HG03045 (cell line): Measurements from ENCODE around the gene DNAH8.
A peak's percentile ranks its signal among the peaks of the same experiment; 100 is the strongest.

Source experiments
- ATAC-seq: cut with Tn5 transposase; IDR thresholded peaks from one replicate; pipeline ENCODE4 v1.9.1; 2021; ENCODE audit warnings: mild to moderate bottlenecking, moderate library complexity; ENCODE audit not compliant: unreplicated experiment

The DNAH8 gene

DNA sequence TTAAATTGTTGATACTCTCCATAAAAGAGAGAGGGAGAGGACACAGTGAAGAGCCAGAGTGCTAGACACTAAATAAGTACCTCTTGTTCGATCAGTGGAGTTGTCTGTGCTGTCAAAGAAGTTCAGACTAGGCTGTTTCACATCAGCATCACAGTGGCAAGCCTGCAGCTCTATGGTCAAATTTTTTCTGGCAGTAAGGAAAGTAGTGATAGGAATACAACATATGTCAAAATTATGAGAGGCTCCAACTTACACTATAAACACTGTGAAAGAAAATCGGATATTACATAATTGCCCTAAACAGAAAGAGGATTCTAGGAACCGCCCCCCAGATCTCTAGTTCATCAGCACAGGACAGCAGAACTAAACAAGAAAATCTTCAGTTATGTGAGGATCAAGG lies 23.1 kb downstream of the DNAH8 start:
- ATAC-seq, result no peak

GRCh38 chr6:38739532-38739931 lies 24.4 kb downstream of the DNAH8 start:
- no peak for ATAC-seq

- no peak for ATAC-seq
Measured at GRCh38 chr6:38749473-38749872, 34.4 kb downstream of the DNAH8 start.

- ATAC-seq, result no peak
Measured at GRCh38 chr6:38750968-38751615, 36.0 kb downstream of the DNAH8 start.

DNA sequence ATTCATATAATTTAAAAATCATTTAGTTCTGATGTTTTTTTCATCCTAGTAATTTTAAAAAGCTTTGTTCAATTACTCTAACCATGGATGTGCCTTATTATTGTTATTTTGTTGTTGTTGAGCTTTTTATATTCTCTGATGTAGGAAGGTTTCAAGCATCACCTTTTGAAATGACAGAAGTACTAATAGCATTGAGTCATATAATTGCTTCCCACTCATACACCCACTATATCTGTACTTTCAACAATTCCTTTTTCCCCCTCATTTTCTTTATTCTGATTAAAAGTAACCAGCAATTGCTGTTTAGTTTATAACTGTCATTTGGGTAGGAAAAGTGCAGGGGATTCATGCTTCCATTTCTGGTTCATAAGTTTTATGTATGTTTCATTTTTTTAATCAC lies 38.6 kb downstream of the DNAH8 start:
- no peak for ATAC-seq

- no peak for ATAC-seq
Measured at GRCh38 chr6:38755207-38755606, 40.1 kb downstream of the DNAH8 start.

DNA sequence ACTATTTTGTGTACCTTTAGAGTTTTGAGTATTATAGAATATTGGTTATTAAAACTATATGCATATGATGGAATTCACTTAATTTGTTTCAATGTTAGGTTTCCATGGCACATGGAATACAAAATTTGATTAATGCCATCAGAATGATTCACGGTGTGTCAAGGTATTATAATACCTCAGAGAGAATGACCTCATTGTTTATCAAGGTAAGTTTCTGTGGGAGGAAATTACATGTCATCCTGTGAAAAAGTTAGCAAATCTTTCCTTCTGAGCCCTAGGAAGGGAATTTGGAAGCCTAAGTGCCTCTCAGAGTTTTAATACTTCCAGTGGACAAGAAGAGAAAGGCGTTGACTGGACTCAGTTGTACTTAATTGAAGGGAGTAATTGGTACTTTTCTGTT lies 40.8 kb downstream of the DNAH8 start:
- no peak for ATAC-seq

DNA sequence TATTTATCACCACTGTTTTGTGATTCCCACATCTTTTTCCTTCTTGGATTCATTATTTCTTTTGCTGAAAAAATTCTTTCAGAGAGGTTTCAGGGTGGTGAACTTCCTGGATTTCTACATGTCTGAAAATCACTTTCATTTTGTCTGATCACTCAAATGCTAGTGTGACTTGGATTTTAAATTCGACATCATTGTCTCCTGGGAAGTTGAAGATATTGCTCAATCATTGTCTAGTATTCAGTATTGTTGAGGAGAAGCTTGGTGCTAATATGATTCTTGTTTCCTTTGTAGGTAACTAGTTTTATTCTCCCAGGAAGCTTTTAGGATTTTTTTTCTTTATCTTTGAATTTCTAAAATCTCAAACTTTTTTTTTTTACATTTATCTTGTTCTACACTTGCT lies 45.0 kb downstream of the DNAH8 start:
- no peak for ATAC-seq

- ATAC-seq, result no peak
Measured at GRCh38 chr6:38762848-38763247, 47.7 kb downstream of the DNAH8 start.

GRCh38 chr6:38767560-38767959 lies 52.4 kb downstream of the DNAH8 start:
- no peak for ATAC-seq

- no peak for ATAC-seq
Measured at GRCh38 chr6:38773338-38773737, 58.2 kb downstream of the DNAH8 start.

DNA sequence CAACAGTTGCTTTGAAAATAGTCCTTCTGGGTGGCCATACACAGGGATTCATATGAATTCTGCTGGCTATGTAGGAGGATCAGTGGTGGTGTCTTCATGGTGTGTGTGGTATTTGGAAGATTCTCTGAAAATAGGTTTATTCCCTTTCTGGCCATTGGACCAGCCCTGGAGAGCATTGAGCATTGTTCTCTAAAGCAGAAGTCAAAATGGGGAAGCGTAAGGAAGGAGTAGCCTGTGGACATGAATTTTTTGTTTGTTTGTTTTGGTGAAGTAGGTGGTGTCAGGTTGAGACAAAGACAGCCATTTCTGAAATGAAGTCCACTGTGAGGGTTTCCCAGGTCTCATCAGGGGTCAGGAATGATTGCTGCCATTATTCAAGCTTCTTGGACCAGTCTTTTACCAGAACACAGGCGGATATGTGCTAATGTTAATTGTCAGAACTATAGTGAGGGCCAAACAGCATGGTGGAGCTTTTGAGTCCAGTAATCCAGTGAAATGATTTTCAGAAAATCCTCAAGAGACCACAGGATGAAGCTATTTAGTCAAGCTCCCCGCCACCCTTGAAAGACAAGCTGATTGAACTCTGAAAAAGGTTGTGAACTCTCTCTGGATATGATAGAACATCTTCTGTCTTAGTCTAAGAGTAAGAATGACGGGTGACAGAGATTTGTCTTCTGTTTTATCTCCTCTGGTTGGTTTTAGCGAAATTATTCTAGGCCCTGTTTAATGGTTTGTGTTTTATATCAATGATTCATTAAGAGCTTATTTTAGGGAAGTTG lies 60.0 kb downstream of the DNAH8 start:
- no peak for ATAC-seq

- ATAC-seq, result peak; percentile 51
Measured at GRCh38 chr6:38775870-38776269, 60.8 kb downstream of the DNAH8 start.

GRCh38 chr6:38776515-38776914 lies 61.4 kb downstream of the DNAH8 start:
- ATAC-seq, result no peak

GRCh38 chr6:38779310-38780062 lies 64.4 kb downstream of the DNAH8 start:
- no peak for ATAC-seq

GRCh38 chr6:38782616-38783015 lies 67.5 kb downstream of the DNAH8 start:
- ATAC-seq, result no peak

DNA sequence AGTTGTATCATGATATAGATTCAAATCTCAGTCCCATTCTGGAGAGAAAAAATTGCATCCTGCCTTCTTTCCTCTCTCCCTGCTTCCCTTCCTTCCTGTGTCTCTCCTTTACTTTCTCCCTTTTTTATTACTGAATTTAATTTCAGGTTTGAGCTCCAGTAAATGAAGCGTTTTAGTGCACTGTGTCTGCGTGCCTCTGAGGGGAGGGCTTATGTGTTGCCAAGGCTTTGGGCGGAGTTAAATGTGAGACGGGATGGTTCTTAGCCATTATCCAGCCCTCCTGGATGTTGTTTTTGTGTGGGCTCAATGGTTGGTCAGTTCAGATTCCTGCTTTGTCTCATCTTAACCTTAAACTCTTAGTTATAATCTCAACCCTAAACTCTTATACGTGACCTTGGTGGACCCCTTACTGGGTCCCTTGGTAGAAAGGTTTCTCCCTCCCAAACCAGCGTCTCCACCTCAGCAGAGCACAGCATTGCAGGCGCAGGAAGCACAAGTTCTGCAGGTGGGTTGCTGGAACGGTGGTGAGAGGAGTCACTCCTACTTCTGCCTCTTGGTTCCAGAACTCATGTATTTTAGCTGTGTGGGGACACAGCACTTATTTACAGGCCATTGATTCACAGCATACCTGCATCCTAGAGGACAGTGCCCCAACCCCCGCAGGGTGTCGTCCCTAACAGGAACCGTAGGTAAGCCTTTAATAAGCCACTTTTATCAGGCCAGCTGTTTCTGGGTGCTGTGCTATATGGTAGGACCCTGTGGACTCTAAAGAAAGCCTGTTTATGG lies 68.5 kb downstream of the DNAH8 start:
- no peak for ATAC-seq

DNA sequence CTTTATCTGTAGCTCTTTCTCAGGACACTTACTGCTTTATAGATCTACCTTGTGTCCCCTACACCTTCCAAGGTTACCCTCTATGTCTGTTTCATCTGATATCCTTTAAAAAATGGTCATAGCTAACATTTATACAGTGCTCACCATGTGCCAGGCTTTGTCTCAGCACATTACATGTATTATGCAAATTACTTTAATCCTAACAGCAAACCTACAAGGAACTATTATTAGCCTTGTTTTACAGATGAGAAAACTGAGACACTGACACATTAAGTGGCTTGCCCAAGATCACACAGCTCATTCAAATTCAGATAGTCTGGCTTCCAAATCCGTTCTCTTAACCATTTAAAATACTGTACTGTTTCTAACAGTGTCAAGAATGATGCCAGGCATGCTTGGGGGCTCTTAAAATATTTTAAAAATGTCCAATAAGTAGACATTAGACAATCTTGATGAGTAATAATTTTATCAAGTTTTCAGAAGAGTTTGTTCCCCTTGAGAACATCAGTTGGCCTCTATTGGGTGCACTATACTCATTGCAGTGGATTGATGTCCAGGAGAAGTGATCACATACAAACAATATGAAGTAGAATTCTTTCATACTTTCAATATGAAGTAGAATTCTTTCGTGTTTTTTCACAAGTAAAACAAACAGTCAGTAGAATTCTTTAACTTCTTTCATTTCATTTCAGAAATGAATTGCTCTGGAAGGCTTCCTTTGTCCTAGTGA lies 69.6 kb downstream of the DNAH8 start:
- ATAC-seq, result no peak

- no peak for ATAC-seq
Measured at GRCh38 chr6:38786486-38786885, 71.4 kb downstream of the DNAH8 start.

- no peak for ATAC-seq
Measured at GRCh38 chr6:38789256-38789655, 74.1 kb downstream of the DNAH8 start.
